Gastroesophageal sphincter (tissue), 3 donors: Measurements from ENCODE around the gene SERPINB6.

ENCODE experiments used
- POLR2AphosphoS5 ChIP-seq: sonication (generic); formaldehyde crosslinking; IDR thresholded peaks from one replicate; pipeline ENCODE4 v1.6.1; 2017; ENCODE audit warnings: antibody characterized with exemption
- TF ChIP-seq, protein P1 (sequence below), 4 experiments: fragments of 200-600 bp in 2 of 4; fragments of 450-650 bp in 2 of 4; sonication (generic) in 1 of 4; IDR thresholded peaks; one replicate each; pipeline ENCODE4 v1.5.1; 2017 to 2019; ENCODE audit warnings: antibody characterized with exemption in 4 of 4, mild to moderate bottlenecking in 2 of 4, moderate library complexity in 2 of 4

DNA sequence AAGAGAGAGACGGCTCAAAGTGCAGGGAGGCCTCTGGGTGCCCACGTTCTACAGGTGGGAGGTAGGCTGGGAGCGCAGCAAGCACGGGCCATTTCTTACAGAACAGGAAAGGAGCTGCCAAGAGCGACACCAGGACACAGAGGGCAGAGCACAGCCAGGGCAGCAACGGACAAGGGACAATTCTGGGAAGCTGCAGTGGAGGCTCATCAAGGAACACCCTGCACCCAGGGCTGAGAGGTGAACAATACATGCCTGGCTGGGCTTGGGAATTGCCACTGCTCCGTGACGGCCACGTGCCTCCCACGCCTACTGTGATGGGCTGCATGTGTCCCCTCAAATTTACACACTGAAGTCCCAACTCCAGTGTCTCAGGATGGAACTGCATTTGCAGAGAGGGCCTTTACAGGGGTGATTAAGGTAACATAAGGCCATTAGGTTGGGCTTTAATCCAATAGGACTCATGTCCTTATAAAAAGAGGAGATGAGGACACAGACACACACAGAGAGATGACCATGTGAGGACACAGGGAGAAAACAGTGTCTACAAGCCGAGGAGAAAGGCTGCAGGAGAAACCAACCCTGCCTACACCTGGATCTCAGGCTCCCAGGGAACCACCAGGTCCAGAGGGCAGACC, 13.6 kb downstream of the SERPINB6 start:
- TF ChIP-seq, protein P1, sequence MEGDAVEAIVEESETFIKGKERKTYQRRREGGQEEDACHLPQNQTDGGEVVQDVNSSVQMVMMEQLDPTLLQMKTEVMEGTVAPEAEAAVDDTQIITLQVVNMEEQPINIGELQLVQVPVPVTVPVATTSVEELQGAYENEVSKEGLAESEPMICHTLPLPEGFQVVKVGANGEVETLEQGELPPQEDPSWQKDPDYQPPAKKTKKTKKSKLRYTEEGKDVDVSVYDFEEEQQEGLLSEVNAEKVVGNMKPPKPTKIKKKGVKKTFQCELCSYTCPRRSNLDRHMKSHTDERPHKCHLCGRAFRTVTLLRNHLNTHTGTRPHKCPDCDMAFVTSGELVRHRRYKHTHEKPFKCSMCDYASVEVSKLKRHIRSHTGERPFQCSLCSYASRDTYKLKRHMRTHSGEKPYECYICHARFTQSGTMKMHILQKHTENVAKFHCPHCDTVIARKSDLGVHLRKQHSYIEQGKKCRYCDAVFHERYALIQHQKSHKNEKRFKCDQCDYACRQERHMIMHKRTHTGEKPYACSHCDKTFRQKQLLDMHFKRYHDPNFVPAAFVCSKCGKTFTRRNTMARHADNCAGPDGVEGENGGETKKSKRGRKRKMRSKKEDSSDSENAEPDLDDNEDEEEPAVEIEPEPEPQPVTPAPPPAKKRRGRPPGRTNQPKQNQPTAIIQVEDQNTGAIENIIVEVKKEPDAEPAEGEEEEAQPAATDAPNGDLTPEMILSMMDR (IDR thresholded peaks at IDR 0.05): no peak
- TF ChIP-seq POLR2AphosphoS5: no peak
